ENCODE measurements around the gene SMTNL1.

The SMTNL1 gene

DNA sequence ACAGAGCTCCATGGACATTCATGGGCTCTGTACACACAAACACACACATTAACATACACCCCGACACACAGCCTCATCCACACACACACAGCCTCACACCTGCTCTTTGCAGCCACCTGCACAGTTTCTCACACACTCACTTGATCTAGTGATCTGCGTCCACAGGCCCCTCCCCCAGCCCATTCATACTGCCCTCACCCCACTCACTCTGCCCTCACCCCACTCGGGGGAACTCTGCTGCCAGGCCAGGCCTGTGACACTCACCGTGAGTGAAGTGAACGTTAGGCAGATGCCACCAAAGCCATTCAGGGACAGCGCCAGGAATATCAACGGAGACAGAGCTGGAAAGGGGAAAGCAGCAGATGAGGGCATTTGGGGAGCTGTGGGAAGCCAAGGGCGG is 36.9 kb upstream of the SMTNL1 start:
- TF ChIP-seq EZH2phosphoT487 (IDR thresholded peaks at IDR 0.05; ENCODE audit: low read depth), result no peak
- TF ChIP-seq, protein P1, sequence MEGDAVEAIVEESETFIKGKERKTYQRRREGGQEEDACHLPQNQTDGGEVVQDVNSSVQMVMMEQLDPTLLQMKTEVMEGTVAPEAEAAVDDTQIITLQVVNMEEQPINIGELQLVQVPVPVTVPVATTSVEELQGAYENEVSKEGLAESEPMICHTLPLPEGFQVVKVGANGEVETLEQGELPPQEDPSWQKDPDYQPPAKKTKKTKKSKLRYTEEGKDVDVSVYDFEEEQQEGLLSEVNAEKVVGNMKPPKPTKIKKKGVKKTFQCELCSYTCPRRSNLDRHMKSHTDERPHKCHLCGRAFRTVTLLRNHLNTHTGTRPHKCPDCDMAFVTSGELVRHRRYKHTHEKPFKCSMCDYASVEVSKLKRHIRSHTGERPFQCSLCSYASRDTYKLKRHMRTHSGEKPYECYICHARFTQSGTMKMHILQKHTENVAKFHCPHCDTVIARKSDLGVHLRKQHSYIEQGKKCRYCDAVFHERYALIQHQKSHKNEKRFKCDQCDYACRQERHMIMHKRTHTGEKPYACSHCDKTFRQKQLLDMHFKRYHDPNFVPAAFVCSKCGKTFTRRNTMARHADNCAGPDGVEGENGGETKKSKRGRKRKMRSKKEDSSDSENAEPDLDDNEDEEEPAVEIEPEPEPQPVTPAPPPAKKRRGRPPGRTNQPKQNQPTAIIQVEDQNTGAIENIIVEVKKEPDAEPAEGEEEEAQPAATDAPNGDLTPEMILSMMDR (IDR thresholded peaks at IDR 0.05; ENCODE audit: low read depth, low read length), result no peak
- peaks cover 66% of the 10 kb centered on the region for H3K36me3 ChIP-seq (replicated peaks; ENCODE audit: low read depth, low read length)
- H3K4me1 ChIP-seq (ENCODE audit: low read length), result no peaks in the 10 kb centered on the region
- no peak overlapping the region for H3K9ac ChIP-seq (ENCODE audit: low read length)
- no peak overlapping the region for H3K4me3 ChIP-seq (ENCODE audit: low read length)
- H3K9me3 ChIP-seq (ENCODE audit: insufficient read depth, low read length), result no peaks in the 10 kb centered on the region
- H3K79me2 ChIP-seq (ENCODE audit: low read length), result peaks cover 41% of the 10 kb centered on the region
- H3K27me3 ChIP-seq (ENCODE audit: low read depth, low read length), result no peaks in the 10 kb centered on the region
- H3K27ac ChIP-seq (ENCODE audit: low read length), result no peak overlapping the region
- H4K20me1 ChIP-seq (ENCODE audit: insufficient read depth, low read length), result peaks cover 23% of the 10 kb centered on the region
- H2AFZ ChIP-seq (ENCODE audit: low read depth, low read length), result no peak overlapping the region
- H3K4me2 ChIP-seq (ENCODE audit: low read length), result no peak overlapping the region

DNA sequence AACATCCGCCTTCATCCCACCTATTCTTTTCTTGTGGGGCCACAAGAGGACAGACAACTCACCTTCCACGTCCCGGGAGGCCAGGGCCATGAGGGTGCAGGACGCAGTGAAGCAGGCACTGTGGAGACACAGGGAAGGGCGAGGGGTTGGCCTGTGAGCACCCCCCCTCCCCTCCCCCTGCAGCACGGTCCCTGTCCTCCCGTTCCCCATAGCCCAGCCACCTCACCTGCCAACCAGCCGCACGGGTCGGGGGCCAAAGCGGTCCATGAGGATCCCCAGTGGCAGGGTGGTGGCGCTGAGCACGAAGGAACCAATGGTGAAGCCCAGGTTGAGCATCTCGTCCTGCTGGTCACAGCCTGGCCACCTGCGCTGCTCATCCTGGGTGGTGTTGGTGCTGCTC is 36.5 kb upstream of the SMTNL1 start:
- H3K36me3 ChIP-seq (replicated peaks; ENCODE audit: low read depth, low read length), result peaks cover 65% of the 10 kb centered on the region
- H4K20me1 ChIP-seq (ENCODE audit: insufficient read depth, low read length), result peaks cover 23% of the 10 kb centered on the region
- peaks cover 45% of the 10 kb centered on the region for H3K79me2 ChIP-seq (ENCODE audit: low read length)
- no peak for TF ChIP-seq EZH2phosphoT487 (IDR thresholded peaks at IDR 0.05; ENCODE audit: low read depth)
- TF ChIP-seq, protein P1 (IDR thresholded peaks at IDR 0.05; ENCODE audit: low read depth, low read length), result no peak
- no peaks in the 10 kb centered on the region for H3K9me3 ChIP-seq (ENCODE audit: insufficient read depth, low read length)
- H2AFZ ChIP-seq (ENCODE audit: low read depth, low read length), result no peak overlapping the region
- no peaks in the 10 kb centered on the region for H3K27me3 ChIP-seq (ENCODE audit: low read depth, low read length)
- no peak overlapping the region for H3K9ac ChIP-seq (ENCODE audit: low read length)
- no peak overlapping the region for H3K27ac ChIP-seq (ENCODE audit: low read length)
- no peak overlapping the region for H3K4me2 ChIP-seq (ENCODE audit: low read length)
- H3K4me3 ChIP-seq (ENCODE audit: low read length), result no peak overlapping the region
- H3K4me1 ChIP-seq (ENCODE audit: low read length), result no peaks in the 10 kb centered on the region

DNA sequence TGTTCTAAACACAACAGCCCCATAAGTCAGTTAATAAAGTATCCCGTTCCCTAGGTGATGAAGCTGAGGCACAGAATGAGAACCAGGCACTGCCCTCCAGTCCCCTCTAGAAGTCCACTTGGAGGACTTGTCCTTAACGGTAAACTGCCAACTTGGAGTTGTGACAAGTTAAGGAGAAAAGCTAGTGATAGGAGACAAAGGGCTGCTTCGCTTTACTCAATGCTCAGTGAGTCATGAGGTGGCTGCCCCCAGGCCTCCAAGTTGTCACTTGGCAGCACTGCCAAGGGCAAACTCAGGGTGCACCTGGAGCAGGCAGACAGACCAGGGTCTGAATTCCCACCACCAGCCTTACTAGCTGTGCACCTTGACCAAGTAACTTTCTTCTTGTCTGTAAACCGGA is 35.4 kb upstream of the SMTNL1 start:
- H4K20me1 ChIP-seq (ENCODE audit: insufficient read depth, low read length), result peaks cover 23% of the 10 kb centered on the region
- TF ChIP-seq EZH2phosphoT487 (IDR thresholded peaks at IDR 0.05; ENCODE audit: low read depth), result no peak
- TF ChIP-seq, protein P1 (IDR thresholded peaks at IDR 0.05; ENCODE audit: low read depth, low read length), result no peak
- peaks cover 62% of the 10 kb centered on the region for H3K36me3 ChIP-seq (replicated peaks; ENCODE audit: low read depth, low read length)
- no peak overlapping the region for H2AFZ ChIP-seq (ENCODE audit: low read depth, low read length)
- H3K27ac ChIP-seq (ENCODE audit: low read length), result no peak overlapping the region
- no peak overlapping the region for H3K4me2 ChIP-seq (ENCODE audit: low read length)
- no peaks in the 10 kb centered on the region for H3K27me3 ChIP-seq (ENCODE audit: low read depth, low read length)
- H3K9me3 ChIP-seq (ENCODE audit: insufficient read depth, low read length), result no peaks in the 10 kb centered on the region
- peaks cover 54% of the 10 kb centered on the region for H3K79me2 ChIP-seq (ENCODE audit: low read length)
- no peaks in the 10 kb centered on the region for H3K4me1 ChIP-seq (ENCODE audit: low read length)
- no peak overlapping the region for H3K9ac ChIP-seq (ENCODE audit: low read length)
- H3K4me3 ChIP-seq (ENCODE audit: low read length), result no peak overlapping the region

DNA sequence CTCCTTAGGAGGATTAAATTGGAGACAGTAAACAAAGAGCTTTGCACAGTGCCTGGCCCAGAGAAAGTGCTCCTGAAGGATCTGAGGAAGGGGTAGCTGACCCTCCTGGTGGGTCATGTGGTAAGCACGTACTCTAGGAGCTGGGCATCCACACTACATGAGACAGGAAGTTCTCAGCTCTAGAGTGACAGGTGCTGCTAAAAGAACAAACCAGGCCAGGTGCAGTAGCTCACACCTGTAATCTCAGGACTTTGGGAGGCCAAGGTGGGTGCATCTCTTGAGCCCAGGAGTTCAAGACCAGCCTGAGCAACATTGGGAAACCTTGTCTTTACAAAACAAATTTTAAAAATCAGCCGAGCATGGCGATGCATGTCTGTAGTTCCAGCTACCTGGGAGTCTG is 35.0 kb upstream of the SMTNL1 start:
- peaks cover 56% of the 10 kb centered on the region for H3K79me2 ChIP-seq (ENCODE audit: low read length)
- H3K4me1 ChIP-seq (ENCODE audit: low read length), result no peaks in the 10 kb centered on the region
- no peak overlapping the region for H3K27ac ChIP-seq (ENCODE audit: low read length)

More for the DNA sequence above, 35.0 kb upstream of the SMTNL1 start:
- Histone ChIP-seq H3K27me3 (ENCODE audit: low read depth, low read length) (no peaks in the 10 kb centered on the region), H3K9ac (ENCODE audit: low read length) (no peak overlapping the region), H3K4me3 (ENCODE audit: low read length) (no peak overlapping the region), H3K9me3 (ENCODE audit: insufficient read depth, low read length) (no peaks in the 10 kb centered on the region), H4K20me1 (ENCODE audit: insufficient read depth, low read length) (peaks cover 23% of the 10 kb centered on the region), H3K36me3 (replicated peaks; ENCODE audit: low read depth, low read length) (peaks cover 58% of the 10 kb centered on the region), H3K4me2 (ENCODE audit: low read length) (no peak overlapping the region), H2AFZ (ENCODE audit: low read depth, low read length) (no peak overlapping the region)
- TF ChIP-seq, protein P1 (IDR thresholded peaks at IDR 0.05; ENCODE audit: low read depth, low read length), result no peak
- TF ChIP-seq EZH2phosphoT487 (IDR thresholded peaks at IDR 0.05; ENCODE audit: low read depth), result no peak
